Mucosa of descending colon (tissue), 3 donors: ENCODE results near the gene LINC01488. TPM values are rescaled to one million over a fixed set of nuclear protein-coding genes. Genes with fewer than 3 reads are reported as not detected.

Source experiments
- ATAC-seq: fragments of 200-7000 bp; cut with Tn5 transposase; one replicate; pipeline ENCODE4 v1.9.1; 2020; ENCODE audit warnings: mild to moderate bottlenecking, moderate library complexity
- DNase-seq, 3 donors: peaks; one replicate each; pipeline ENCODE4 v3.0.0-alpha.2; 2020
- H3K36me3 ChIP-seq: fragments of 200-600 bp; one replicate; pipeline ENCODE4 v1.8.0; 2021; ENCODE audit warnings: low read depth, mild to moderate bottlenecking
- H3K4me1 ChIP-seq: fragments of 200-600 bp; one replicate; pipeline ENCODE4 v1.8.0; 2021; ENCODE audit warnings: low read depth, mild to moderate bottlenecking
- H3K4me3 ChIP-seq: fragments of 200-600 bp; one replicate; pipeline ENCODE4 v1.8.0; 2021; ENCODE audit warnings: mild to moderate bottlenecking
- H3K9me3 ChIP-seq: fragments of 200-600 bp; one replicate; pipeline ENCODE4 v1.8.0; 2021; ENCODE audit warnings: mild to moderate bottlenecking
- intact Hi-C, 2 donors: fragments of 100-400 bp; cut with DNase I in 1 of 2; cut with micrococcal nuclease in 1 of 2; formaldehyde crosslinking; loops; one replicate each; pipeline versions ENCODE4 v1.11.0 to v1.11.1; 2022; cut with DNase I, micrococcal nuclease
- total RNA-seq, 3 donors: library from RNA; stranded (reverse); fragmentation: NEBNext Ultra II Directional in 2 of 3; extraction: Animal tissue kit (Norgen Biotek cat#: 25700) in 2 of 3; gene quantifications; one replicate each; pipeline versions ENCODE4 v1.2.1 to v1.2.4, GENCODE V29; 2021 to 2023
- TF ChIP-seq, protein P1 (sequence below): fragments of 200-600 bp; IDR thresholded peaks from one replicate; pipeline ENCODE4 v1.8.0; 2022; ENCODE audit warnings: antibody characterized with exemption, mild to moderate bottlenecking
- donor health status: DM: no; HTN: no; CAD: no; lungs with moderate emphysema.
- donor health status: DM: no; HTN: no; CAD: no.
- donor health status: DM: no; HTN: yes; CAD: no.

LINC01488 gene
- total RNA-seq, 3 donors from 2014 or later = not detected

DNA sequence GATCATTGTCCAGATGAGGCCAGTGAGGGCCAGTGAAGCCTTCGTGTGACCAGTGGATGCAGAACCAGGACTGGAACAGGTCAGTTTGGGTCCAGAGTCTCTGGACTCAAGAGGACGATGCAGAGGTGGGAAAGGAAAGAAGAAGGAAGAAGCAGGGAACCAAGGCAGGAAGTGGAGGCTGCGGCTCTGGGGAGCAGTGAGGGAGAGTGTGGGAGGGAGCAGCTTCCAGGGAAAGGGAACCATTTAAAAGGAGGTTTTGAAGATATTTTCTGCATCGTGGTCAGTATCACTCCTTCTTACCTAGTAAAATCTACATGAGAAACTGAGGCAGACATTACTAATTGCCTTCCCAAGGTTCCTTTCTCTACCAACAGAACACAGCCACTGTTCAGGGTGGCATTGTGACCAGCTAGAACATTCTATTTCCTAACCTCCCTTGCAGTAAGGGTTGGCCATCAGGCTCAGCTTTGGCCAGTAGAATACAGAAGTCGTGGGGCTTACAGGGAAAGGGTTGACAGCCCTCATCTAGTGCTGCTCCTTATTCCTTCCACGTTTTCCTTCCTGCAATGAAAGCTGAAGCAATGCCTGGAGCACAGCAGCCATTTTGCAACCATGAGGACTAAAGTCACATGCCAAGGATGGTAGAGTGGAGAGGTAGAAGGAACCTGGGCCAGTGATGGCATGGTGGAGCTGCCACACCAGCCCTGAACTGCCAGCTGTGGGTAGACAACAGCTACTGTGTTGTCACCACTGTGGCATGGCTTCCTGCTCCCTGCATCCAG is 29.1 kb upstream of the LINC01488 start:
- no peaks in the 10 kb centered on the region for H3K36me3 ChIP-seq

DNA sequence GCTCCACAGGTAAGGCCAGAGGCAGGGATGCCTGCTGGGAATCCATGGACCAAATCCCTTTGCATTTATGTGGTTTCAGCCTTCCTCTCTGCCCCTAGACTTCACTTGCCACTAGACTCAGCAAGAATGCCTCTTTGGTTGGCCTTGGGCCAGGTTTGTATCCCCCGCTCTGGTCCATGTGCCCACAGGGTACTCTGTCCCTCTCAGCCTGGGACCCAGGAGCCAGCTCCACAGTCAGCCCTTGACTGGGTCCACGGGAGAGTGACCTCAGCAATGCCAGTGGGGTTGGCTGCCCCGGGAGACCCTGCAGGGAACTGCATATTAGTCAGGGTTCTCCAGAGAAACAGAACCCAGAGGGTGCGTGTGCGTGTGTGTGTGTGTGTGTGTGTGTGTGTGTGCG is 28.3 kb upstream of the LINC01488 start:
- no peaks in the 10 kb centered on the region for H3K9me3 ChIP-seq

More for the DNA sequence above, 29.1 kb upstream of the LINC01488 start:
- TF ChIP-seq, protein P1, sequence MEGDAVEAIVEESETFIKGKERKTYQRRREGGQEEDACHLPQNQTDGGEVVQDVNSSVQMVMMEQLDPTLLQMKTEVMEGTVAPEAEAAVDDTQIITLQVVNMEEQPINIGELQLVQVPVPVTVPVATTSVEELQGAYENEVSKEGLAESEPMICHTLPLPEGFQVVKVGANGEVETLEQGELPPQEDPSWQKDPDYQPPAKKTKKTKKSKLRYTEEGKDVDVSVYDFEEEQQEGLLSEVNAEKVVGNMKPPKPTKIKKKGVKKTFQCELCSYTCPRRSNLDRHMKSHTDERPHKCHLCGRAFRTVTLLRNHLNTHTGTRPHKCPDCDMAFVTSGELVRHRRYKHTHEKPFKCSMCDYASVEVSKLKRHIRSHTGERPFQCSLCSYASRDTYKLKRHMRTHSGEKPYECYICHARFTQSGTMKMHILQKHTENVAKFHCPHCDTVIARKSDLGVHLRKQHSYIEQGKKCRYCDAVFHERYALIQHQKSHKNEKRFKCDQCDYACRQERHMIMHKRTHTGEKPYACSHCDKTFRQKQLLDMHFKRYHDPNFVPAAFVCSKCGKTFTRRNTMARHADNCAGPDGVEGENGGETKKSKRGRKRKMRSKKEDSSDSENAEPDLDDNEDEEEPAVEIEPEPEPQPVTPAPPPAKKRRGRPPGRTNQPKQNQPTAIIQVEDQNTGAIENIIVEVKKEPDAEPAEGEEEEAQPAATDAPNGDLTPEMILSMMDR = no peak
- no peaks in the 10 kb centered on the region for H3K9me3 ChIP-seq
- ATAC-seq = no peak
- H3K4me3 ChIP-seq = no peak overlapping the region
- DNase-seq = no peak
- intact Hi-C loops = no loop called here
- H3K4me1 ChIP-seq = no peaks in the 10 kb centered on the region

DNA sequence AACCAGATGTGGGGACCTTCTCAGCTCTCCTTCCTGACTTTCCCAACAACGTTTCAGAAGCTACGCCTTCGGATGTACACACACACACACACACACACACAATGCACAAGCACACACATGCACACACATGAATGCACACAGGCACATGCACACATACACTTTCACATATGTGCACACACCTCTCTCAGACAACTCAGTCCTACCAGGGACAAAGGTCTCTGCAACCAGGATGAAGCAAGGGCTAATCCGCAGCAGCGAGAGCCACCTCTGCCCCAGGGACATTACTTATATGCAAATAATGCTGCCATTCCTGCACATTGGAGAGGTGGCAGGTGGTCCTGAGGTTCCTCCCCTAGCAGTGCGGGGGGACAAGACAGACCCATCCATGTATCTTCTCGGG is 27.4 kb upstream of the LINC01488 start:
- Histone ChIP-seq H3K4me3 (no peak overlapping the region), H3K9me3 (no peaks in the 10 kb centered on the region), H3K36me3 (no peaks in the 10 kb centered on the region), H3K4me1 (no peaks in the 10 kb centered on the region)
- intact Hi-C loops = no loop called here
- TF ChIP-seq, protein P1 = no peak
- ATAC-seq = peak; percentile 52
- DNase-seq = peak in 2 of 3 donors; percentile 17 to 32

More for the DNA sequence above, 28.3 kb upstream of the LINC01488 start:
- no peaks in the 10 kb centered on the region for H3K36me3 ChIP-seq
- no peaks in the 10 kb centered on the region for H3K4me1 ChIP-seq
- DNase-seq = peak in 1 of 3 donors; percentile 25
- TF ChIP-seq, protein P1 = no peak
- no peak overlapping the region for H3K4me3 ChIP-seq
- intact Hi-C loops = no loop called here
- ATAC-seq = no peak

- no peaks in the 10 kb centered on the region for H3K4me1 ChIP-seq
- H3K4me3 ChIP-seq = no peak overlapping the region
- peaks cover under 1% of the 10 kb centered on the region for H3K9me3 ChIP-seq
- TF ChIP-seq, protein P1 = no peak
- peak in 1 of 3 donors; percentile 17 for DNase-seq
- no peak for ATAC-seq
- intact Hi-C loops = no loop called here
- no peaks in the 10 kb centered on the region for H3K36me3 ChIP-seq
Observed at GRCh38 chr11:69455969-69456368, 25.5 kb upstream of the LINC01488 start.

DNA sequence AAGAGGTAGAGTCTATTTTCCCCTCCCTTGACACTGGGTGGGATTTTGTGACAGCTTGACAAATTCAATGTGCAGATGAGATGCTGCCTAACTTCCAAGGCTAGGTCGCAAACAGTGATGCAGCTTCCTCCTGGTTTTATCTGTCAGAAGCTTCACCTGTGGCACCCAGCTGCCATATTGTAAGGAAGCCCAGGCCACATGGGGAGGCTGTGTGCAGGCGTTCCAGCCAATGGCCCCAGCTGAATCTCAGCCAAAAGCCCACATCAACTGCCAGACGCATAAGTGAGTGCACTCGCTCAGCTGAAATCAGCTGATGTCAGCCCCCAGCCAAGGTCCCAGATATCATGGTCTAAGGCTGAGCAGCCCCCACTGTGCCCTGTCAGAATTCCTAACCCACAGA is 24.8 kb upstream of the LINC01488 start:
- Histone ChIP-seq H3K4me1 (no peaks in the 10 kb centered on the region), H3K36me3 (no peaks in the 10 kb centered on the region), H3K4me3 (no peak overlapping the region), H3K9me3 (peaks cover 3% of the 10 kb centered on the region)
- DNase-seq (peak in 1 of 3 donors; percentile 12), ATAC-seq (no peak)
- intact Hi-C loops = no loop called here
- TF ChIP-seq, protein P1 = no peak
